Colonic mucosa (tissue), 4 donors: ENCODE data around the gene FSD1L. TPM values are rescaled to one million over a fixed set of nuclear protein-coding genes. Genes with fewer than 3 reads are reported as not detected.

Experiments
- DNase-seq: peaks from one replicate; pipeline ENCODE4 v3.0.0-alpha.2; 2020
- H3K27ac ChIP-seq: fragments of 200-600 bp; one replicate; pipeline ENCODE4 v1.8.0; 2021
- H3K27me3 ChIP-seq: fragments of 200-600 bp; one replicate; pipeline ENCODE4 v1.8.0; 2021
- H3K36me3 ChIP-seq: fragments of 200-600 bp; one replicate; pipeline ENCODE4 v1.8.0; 2021
- H3K4me1 ChIP-seq: fragments of 200-600 bp; one replicate; pipeline ENCODE4 v1.8.0; 2021; ENCODE audit warnings: mild to moderate bottlenecking
- H3K4me3 ChIP-seq: fragments of 200-600 bp; one replicate; pipeline ENCODE4 v1.8.0; 2021
- H3K9ac ChIP-seq, 2 donors: one replicate each; pipeline ENCODE4 v1.7.0; 2013; ENCODE audit warnings: control low read depth in 2 of 2, low read depth in 2 of 2, low read length in 2 of 2
- H3K9me3 ChIP-seq: fragments of 200-600 bp; one replicate; pipeline ENCODE4 v1.8.0; 2021
- intact Hi-C: fragments of 100-400 bp; cut with DNase I; formaldehyde crosslinking; loops from one replicate; pipeline ENCODE4 v1.14.1; 2022
- total RNA-seq, 2 donors: library from RNA; stranded (reverse); fragmentation: NEBNext Ultra II Directional in 1 of 2; extraction: Animal tissue kit (Norgen Biotek cat#: 25700) in 1 of 2; gene quantifications; one replicate each; pipeline ENCODE4 v1.2.1, GENCODE V29; 2021
- TF ChIP-seq, protein P1 (sequence below): fragments of 200-600 bp; IDR thresholded peaks from one replicate; pipeline ENCODE4 v1.8.0; 2022; ENCODE audit warnings: antibody characterized with exemption, mild to moderate bottlenecking
- donor health status: healthy.
- donor health status: DM: no; HTN: no; CAD: no.
- donor health status: DM: no; HTN: no; CAD: no.

The FSD1L gene
- total RNA-seq, 2 donors from 2014 or later: 4.3 to 6.0 TPM

DNA sequence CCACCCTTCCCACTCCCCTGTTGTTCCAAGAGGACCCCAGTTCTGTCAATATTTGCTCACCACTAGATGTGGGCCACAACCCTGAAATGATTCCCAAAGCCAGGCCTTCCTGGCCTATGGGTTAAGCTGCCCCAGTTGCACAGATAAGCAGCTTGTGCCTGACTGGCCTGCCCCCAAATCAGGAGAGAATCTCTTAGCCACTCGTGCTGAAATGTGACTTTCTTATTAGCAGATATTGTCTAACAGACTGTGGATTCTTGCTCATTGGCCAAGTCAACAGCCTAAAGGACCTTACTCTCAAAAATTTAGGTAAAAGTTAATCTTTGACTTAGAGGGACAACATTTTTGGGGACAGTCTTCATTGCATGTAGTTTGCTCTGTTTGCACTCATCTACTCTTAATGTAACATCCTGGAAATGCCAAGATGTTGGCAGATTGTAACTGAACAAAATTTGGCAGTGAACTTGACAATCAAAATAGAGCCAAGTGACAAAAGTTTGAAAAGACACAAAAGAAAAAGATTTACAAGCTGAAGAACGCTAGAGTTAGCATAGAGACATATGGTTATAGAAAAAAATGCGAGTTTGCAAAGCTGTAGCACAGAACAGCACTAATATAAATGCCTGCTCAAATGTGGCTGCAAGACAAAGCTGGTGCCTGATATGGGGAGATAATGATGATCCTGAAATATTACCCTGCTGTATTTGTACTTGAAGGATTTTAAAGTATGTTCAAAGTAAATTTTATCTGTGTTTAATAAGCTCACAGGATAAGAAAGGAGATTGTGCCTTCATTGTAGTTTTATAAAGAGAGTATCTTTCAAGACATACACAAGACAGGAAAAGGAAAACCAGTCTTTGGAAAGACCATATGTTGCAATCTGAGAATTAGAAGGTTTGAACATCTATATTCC, 29.0 kb upstream of the FSD1L start:
- Histone ChIP-seq H3K9ac (no peak overlapping the region), H3K36me3 (no peaks in the 10 kb centered on the region), H3K27ac (no peak overlapping the region), H3K27me3 (no peaks in the 10 kb centered on the region), H3K9me3 (no peaks in the 10 kb centered on the region), H3K4me1 (no peaks in the 10 kb centered on the region), H3K4me3 (no peak overlapping the region)
- TF ChIP-seq, protein P1, sequence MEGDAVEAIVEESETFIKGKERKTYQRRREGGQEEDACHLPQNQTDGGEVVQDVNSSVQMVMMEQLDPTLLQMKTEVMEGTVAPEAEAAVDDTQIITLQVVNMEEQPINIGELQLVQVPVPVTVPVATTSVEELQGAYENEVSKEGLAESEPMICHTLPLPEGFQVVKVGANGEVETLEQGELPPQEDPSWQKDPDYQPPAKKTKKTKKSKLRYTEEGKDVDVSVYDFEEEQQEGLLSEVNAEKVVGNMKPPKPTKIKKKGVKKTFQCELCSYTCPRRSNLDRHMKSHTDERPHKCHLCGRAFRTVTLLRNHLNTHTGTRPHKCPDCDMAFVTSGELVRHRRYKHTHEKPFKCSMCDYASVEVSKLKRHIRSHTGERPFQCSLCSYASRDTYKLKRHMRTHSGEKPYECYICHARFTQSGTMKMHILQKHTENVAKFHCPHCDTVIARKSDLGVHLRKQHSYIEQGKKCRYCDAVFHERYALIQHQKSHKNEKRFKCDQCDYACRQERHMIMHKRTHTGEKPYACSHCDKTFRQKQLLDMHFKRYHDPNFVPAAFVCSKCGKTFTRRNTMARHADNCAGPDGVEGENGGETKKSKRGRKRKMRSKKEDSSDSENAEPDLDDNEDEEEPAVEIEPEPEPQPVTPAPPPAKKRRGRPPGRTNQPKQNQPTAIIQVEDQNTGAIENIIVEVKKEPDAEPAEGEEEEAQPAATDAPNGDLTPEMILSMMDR: no peak
- DNase-seq: no peak
- intact Hi-C loops: loop anchor here (5.0 to 10.0 kb wide), 4 partner anchors 234 to 557 kb away; partner anchors contain the start of gene ABCA1

DNA sequence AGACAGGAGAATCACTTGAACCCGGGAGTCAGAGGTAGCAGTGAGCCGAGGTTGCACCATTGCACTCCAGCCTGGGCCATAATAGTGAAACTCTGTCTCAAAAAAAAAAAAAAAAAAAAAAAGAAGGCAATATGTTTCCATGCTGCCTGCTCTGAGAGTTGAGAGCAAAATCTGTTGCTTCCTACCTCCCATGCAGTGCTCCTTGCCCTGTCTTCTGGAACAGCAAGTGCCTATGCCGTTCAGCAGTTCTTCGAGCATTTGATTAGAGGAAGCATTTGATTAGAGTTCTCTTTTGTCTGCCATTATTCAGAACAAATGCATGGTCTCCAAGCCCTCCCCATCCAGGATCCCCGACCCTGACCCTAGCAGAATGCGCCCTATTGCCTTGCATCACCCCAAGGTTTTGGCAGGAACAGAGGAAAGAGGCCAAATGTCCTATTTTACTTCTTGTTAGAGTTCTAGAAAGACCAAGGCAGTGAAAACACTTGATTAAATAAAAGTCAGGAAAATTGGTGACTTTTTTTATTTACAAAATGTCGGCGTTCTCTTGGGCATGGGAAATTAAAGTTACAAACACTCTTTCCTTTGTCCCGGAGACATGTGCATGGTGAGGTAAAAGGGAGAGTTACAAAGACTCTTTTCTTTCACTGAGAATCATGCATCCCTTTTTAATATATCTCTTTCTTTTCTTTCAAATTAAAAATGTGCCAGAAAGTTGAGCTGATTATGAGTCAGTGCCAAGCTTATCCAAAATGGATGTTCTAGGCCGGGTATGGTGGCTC, 27.8 kb upstream of the FSD1L start:
- Histone ChIP-seq H3K4me1 (no peaks in the 10 kb centered on the region), H3K4me3 (no peak overlapping the region), H3K9ac (no peak overlapping the region), H3K27me3 (no peaks in the 10 kb centered on the region), H3K27ac (no peak overlapping the region), H3K36me3 (no peaks in the 10 kb centered on the region), H3K9me3 (no peaks in the 10 kb centered on the region)
- intact Hi-C loops: loop anchor here (5.0 to 10.0 kb wide), 4 partner anchors 235 to 558 kb away; partner anchors contain the start of gene ABCA1
- DNase-seq: no peak
- TF ChIP-seq, protein P1: no peak

DNA sequence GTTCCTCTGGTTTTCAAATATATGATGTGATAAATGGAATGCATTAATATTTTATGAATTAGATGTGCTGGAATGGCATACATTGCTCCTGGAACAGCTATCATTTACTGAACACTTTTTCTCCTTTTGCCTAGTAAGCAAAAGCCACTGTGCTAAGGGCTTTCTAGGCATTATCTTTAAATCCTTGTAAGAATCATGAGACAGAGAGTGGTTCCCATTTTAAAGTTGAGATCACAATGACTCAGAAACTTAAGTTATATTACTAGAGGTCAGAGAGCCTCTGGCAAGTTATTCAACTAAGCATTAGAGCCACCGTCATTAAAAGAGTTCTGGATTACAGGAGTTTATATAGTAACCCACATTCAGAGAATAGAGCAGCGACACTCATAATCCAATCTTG, 26.7 kb upstream of the FSD1L start:
- DNase-seq: no peak
- TF ChIP-seq, protein P1: no peak
- no peak overlapping the region for H3K27ac ChIP-seq
- no peak overlapping the region for H3K4me3 ChIP-seq
- intact Hi-C loops: no loop called here
- H3K9me3 ChIP-seq: no peaks in the 10 kb centered on the region
- H3K9ac ChIP-seq: no peak overlapping the region
- no peaks in the 10 kb centered on the region for H3K27me3 ChIP-seq
- no peaks in the 10 kb centered on the region for H3K36me3 ChIP-seq
- no peaks in the 10 kb centered on the region for H3K4me1 ChIP-seq

DNA sequence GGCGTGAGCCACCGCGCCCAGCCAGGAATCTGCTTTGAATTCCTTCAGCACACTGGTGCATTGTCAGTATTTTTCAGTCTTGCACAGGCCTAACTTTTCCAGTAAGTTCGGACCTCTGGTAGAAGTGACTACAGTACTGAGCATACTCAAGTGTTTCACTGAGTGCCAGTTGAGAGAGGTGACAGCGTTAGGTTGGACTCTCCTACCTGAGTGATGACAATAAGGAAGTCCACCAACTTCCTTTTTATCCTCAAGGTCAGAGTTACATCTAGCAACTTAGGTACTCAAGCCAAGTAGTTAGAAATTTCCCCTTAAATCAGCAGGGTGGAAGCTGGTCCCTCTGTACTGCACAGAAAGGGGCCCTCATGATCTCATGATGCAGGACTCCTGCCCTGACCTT, 26.0 kb upstream of the FSD1L start:
- Histone ChIP-seq H3K9ac (no peak overlapping the region), H3K4me1 (no peaks in the 10 kb centered on the region), H3K9me3 (no peaks in the 10 kb centered on the region), H3K27ac (no peak overlapping the region), H3K4me3 (no peak overlapping the region), H3K27me3 (no peaks in the 10 kb centered on the region), H3K36me3 (no peaks in the 10 kb centered on the region)
- TF ChIP-seq, protein P1: no peak
- no peak for DNase-seq
- intact Hi-C loops: no loop called here

DNA sequence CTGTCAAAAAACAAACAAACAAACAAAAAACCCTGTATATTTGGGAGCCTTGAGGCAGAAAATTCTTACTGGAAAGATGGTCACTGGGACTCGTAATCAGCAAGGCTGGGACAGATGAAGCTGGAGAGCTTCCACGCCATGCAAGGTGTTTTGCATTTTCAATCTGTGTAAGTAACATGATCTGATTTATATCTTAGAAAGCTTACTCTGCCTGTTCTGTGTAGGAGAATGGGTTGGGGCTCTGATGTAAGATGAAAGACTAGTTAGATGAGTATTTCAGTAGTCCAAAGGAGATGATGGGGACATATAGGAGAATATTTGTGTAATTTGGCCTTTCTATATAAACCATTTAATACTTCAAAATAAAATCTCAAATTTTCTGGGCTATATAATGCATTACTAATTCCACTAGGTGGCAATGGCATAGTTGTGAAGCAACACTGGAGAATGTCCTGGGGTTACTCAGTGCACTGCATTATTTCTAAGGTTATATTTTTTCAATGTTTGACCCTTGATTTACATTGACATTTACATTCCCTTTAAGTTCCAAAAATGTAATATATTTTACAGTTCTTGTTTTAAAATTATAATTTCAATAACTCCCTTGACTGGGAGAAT, 21.9 kb upstream of the FSD1L start:
- TF ChIP-seq, protein P1: peak; percentile 33
- Histone ChIP-seq H3K9me3 (no peaks in the 10 kb centered on the region), H3K36me3 (no peaks in the 10 kb centered on the region), H3K27me3 (no peaks in the 10 kb centered on the region), H3K4me3 (no peak overlapping the region), H3K4me1 (no peaks in the 10 kb centered on the region), H3K9ac (no peak overlapping the region), H3K27ac (no peak overlapping the region)
- DNase-seq: no peak
- intact Hi-C loops: no loop called here
